GM12801 (cell line): ENCODE results near the gene HOXD12.

Experiments
- CTCF ChIP-seq: IDR thresholded peaks from one replicate; pipeline ENCODE4 v1.5.1; 2011; ENCODE audit warnings: control low read depth; ENCODE audit not compliant: insufficient read length; ENCODE audit errors: extremely low read depth

Gene HOXD12

GRCh38 chr2:176114120-176114929 is 14.7 kb downstream of the HOXD12 start:
- TF ChIP-seq CTCF: no peak

GRCh38 chr2:176114930-176115625 is 15.5 kb downstream of the HOXD12 start:
- no peak for TF ChIP-seq CTCF

GRCh38 chr2:176115883-176116813 is 16.6 kb downstream of the HOXD12 start, which contains the start of gene HOXD10:
TSS of gene HOXD10 (plus strand) at chr2:176116778. CDS start at chr2:176116834, 56 bp downstream.
- TF ChIP-seq CTCF: no peak

GRCh38 chr2:176117162-176117822 is 17.7 kb downstream of the HOXD12 start:
- no peak for TF ChIP-seq CTCF

GRCh38 chr2:176117823-176118371 is 18.3 kb downstream of the HOXD12 start:
- TF ChIP-seq CTCF: no peak

- no peak for TF ChIP-seq CTCF
Measured at GRCh38 chr2:176118601-176119339, 19.2 kb downstream of the HOXD12 start.
